ENCODE measurements around the gene ZP1.
"Not testable (repeated sequence)": the region's sequence is repeated elsewhere in the genome, so short reads cannot be mapped to it uniquely, and the experiment has no call there.

Gene ZP1, protein sequence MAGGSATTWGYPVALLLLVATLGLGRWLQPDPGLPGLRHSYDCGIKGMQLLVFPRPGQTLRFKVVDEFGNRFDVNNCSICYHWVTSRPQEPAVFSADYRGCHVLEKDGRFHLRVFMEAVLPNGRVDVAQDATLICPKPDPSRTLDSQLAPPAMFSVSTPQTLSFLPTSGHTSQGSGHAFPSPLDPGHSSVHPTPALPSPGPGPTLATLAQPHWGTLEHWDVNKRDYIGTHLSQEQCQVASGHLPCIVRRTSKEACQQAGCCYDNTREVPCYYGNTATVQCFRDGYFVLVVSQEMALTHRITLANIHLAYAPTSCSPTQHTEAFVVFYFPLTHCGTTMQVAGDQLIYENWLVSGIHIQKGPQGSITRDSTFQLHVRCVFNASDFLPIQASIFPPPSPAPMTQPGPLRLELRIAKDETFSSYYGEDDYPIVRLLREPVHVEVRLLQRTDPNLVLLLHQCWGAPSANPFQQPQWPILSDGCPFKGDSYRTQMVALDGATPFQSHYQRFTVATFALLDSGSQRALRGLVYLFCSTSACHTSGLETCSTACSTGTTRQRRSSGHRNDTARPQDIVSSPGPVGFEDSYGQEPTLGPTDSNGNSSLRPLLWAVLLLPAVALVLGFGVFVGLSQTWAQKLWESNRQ

DNA sequence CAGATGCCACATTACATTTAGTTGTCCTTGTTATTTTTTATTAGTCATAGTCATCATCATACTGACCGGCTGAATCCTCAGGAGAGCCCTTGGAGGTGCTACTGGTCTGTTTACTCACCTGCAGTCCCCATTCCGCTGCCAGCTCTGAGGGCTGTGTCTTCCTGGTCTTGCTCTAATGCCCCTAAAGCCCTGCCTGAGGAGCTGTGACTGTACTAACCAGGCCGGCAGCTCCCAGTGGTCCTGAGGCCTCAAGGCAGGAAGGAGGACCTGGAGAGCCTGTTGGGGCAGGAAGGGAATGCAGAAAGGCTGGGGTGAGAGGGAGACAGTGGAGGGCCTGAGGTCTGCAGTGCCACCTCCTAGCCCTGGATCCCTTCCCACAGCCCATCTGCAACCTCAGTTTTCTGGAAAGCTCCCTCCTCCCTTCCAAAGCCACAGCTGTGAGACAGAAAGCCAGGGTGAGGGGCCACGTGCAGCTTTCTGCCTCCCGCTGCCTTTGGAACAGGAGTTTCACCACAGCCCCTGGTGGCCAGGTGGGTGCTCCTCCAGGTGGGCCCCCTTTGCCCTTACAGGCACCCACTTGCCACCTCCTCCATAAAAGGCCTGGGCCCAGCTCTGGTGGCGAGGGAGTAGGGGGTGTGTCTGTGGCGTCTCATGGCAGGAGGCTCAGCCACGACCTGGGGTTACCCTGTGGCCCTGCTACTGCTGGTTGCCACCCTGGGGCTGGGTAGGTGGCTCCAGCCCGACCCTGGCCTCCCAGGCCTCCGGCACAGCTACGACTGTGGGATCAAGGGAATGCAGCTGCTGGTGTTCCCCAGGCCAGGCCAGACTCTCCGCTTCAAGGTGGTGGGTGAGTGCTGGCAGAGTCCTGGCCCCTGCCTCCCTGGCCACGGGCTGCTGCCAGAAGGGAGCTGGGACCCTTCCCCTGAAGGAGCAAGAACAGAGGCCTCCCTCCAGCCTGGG, at the start of gene ZP1:
TSS of gene ZP1 (plus strand) at position 632 of the 960 bp plus-strand sequence. CDS start at position 652, 20 bp downstream.
- DNase-seq (ENCODE audit: low spot score): no peak

GRCh38 chr11:60818057-60818456, 49.3 kb upstream of the ZP1 start:
- TF ChIP-seq, protein P1, sequence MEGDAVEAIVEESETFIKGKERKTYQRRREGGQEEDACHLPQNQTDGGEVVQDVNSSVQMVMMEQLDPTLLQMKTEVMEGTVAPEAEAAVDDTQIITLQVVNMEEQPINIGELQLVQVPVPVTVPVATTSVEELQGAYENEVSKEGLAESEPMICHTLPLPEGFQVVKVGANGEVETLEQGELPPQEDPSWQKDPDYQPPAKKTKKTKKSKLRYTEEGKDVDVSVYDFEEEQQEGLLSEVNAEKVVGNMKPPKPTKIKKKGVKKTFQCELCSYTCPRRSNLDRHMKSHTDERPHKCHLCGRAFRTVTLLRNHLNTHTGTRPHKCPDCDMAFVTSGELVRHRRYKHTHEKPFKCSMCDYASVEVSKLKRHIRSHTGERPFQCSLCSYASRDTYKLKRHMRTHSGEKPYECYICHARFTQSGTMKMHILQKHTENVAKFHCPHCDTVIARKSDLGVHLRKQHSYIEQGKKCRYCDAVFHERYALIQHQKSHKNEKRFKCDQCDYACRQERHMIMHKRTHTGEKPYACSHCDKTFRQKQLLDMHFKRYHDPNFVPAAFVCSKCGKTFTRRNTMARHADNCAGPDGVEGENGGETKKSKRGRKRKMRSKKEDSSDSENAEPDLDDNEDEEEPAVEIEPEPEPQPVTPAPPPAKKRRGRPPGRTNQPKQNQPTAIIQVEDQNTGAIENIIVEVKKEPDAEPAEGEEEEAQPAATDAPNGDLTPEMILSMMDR (conservative IDR thresholded peaks at IDR 0.05; ENCODE audit: low read depth): no peak
- POLR2A ChIA-PET (ENCODE audit: low non-redundant PET): no interaction called here
- no peak overlapping the region for H3K27ac ChIP-seq
- CTCF ChIA-PET: interaction anchor here (0.7 to 1.3 kb wide), 2 partner anchors 13 to 42 kb away, joined by 3 to 4 read pairs; no protein-coding TSS in a partner anchor
- no peak for DNase-seq (ENCODE audit: low spot score)

More for the DNA sequence above, at the start of gene ZP1:
- ChIA-PET POLR2A (ENCODE audit: low non-redundant PET) (no interaction called here), CTCF (interaction anchor here (0.6 to 0.9 kb wide), 3 partner anchors 36 to 242 kb away, joined by 3 to 4 read pairs (median 3); no protein-coding TSS in a partner anchor)
- H3K27ac ChIP-seq: no peak within 1 kb of the TSS
- TF ChIP-seq, protein P1 (conservative IDR thresholded peaks at IDR 0.05; ENCODE audit: low read depth): no peak

- ChIA-PET CTCF (interaction anchor here (1.0 to 2.0 kb wide), 2 partner anchors 9 to 46 kb away, joined by 3 to 12 read pairs; no protein-coding TSS in a partner anchor), POLR2A (ENCODE audit: low non-redundant PET) (no interaction called here)
- no peak overlapping the region for H3K27ac ChIP-seq
- no peak for DNase-seq (ENCODE audit: low spot score)
- TF ChIP-seq, protein P1 (conservative IDR thresholded peaks at IDR 0.05; ENCODE audit: low read depth): no peak
Observed at GRCh38 chr11:60821827-60822599, 45.3 kb upstream of the ZP1 start.

- CTCF ChIA-PET: interaction anchor here (0.5 to 1.0 kb wide), 3 partner anchors 44 to 366 kb away, joined by 3 to 6 read pairs (median 3); no protein-coding TSS in a partner anchor
- POLR2A ChIA-PET (ENCODE audit: low non-redundant PET); DNase-seq (ENCODE audit: low spot score); H3K27ac ChIP-seq: not testable (repeated sequence)
Observed at GRCh38 chr11:60823745-60824306, 43.5 kb upstream of the ZP1 start.

GRCh38 chr11:60825118-60825517, 42.2 kb upstream of the ZP1 start:
- POLR2A ChIA-PET (ENCODE audit: low non-redundant PET): no interaction called here
- no peak for DNase-seq (ENCODE audit: low spot score)
- H3K27ac ChIP-seq: no peak overlapping the region
- CTCF ChIA-PET: interaction anchor here (1.0 kb wide), 1 partner anchor 74 kb away, joined by 6 read pairs; no protein-coding TSS in a partner anchor
- TF ChIP-seq, protein P1 (conservative IDR thresholded peaks at IDR 0.05; ENCODE audit: low read depth): no peak

- POLR2A ChIA-PET (ENCODE audit: low non-redundant PET): no interaction called here
Observed at GRCh38 chr11:60825790-60826189, 41.6 kb upstream of the ZP1 start.

More at GRCh38 chr11:60825790-60826189, 41.6 kb upstream of the ZP1 start:
- no peak for DNase-seq (ENCODE audit: low spot score)
- CTCF ChIA-PET: no interaction called here
- TF ChIP-seq, protein P1 (conservative IDR thresholded peaks at IDR 0.05; ENCODE audit: low read depth): no peak
- no peak overlapping the region for H3K27ac ChIP-seq
